Brain microvascular endothelial cell (primary cell): ENCODE data around the gene PKN3.

ENCODE experiments used
- DNase-seq: peaks from one replicate; pipeline ENCODE4 v3.0.0-alpha.2; 2020
- H3K27ac ChIP-seq: fragments of 250-450 bp; sonication (Bioruptor Pico); 2 replicates; pipeline ENCODE4 v1.5.1; 2020; ENCODE audit warnings: mild to moderate bottlenecking, moderate library complexity
- H3K27me3 ChIP-seq: fragments of 250-450 bp; sonication (Bioruptor Pico); replicated peaks from 2 replicates; pipeline ENCODE4 v1.5.1; 2020; ENCODE audit warnings: mild to moderate bottlenecking
- H3K36me3 ChIP-seq: fragments of 250-450 bp; sonication (Bioruptor Pico); replicated peaks from 2 replicates; pipeline ENCODE4 v1.5.1; 2020; ENCODE audit warnings: mild to moderate bottlenecking
- H3K4me3 ChIP-seq: 2 replicates; pipeline ENCODE4 v1.5.1; 2011; ENCODE audit warnings: low read depth, mild to moderate bottlenecking, control low read depth, low read length, moderate library complexity
- CTCF ChIP-seq: IDR thresholded peaks from 2 replicates; pipeline ENCODE4 v1.5.1; 2011; ENCODE audit warnings: low read depth, mild to moderate bottlenecking, moderate library complexity, low read length, control low read depth, inconsistent platforms; ENCODE audit errors: missing control alignments
- in situ Hi-C: cut with HindIII; loops from 2 replicates; pipeline ENCODE4 v1.10.0; 2017; ENCODE audit warnings: low sequenced_read_pairs, low pct_ligation_motif_present

The PKN3 gene

GRCh38 chr9:128684065-128684324 is 18.3 kb upstream of the PKN3 start:
- H3K27ac ChIP-seq = peak overlapping the region; percentile 53

GRCh38 chr9:128684325-128685199 is 17.7 kb upstream of the PKN3 start:
- H3K27me3 ChIP-seq = no peaks in the 10 kb centered on the region
- H3K4me3 ChIP-seq = peak overlapping the region; percentile 82
- in situ Hi-C loops = no loop called here
- no peak for TF ChIP-seq CTCF
- peak overlapping the region; percentile 53 for H3K27ac ChIP-seq
- H3K36me3 ChIP-seq = no peaks in the 10 kb centered on the region
- peak; percentile 56 for DNase-seq

More at GRCh38 chr9:128684065-128684324, 18.3 kb upstream of the PKN3 start:
- Histone ChIP-seq H3K36me3 (no peaks in the 10 kb centered on the region), H3K27me3 (no peaks in the 10 kb centered on the region), H3K4me3 (peak overlapping the region; percentile 82)
- no peak for DNase-seq
- no peak for TF ChIP-seq CTCF
- in situ Hi-C loops = no loop called here

GRCh38 chr9:128685636-128686489 is 16.4 kb upstream of the PKN3 start:
- Histone ChIP-seq H3K36me3 (peaks cover 3% of the 10 kb centered on the region), H3K4me3 (no peak overlapping the region), H3K27ac (no peak overlapping the region), H3K27me3 (no peaks in the 10 kb centered on the region)
- TF ChIP-seq CTCF = no peak
- no peak for DNase-seq
- in situ Hi-C loops = no loop called here

GRCh38 chr9:128687453-128687852 is 14.8 kb upstream of the PKN3 start:
- in situ Hi-C loops = no loop called here
- Histone ChIP-seq H3K27ac (no peak overlapping the region), H3K27me3 (no peaks in the 10 kb centered on the region), H3K36me3 (peaks cover 13% of the 10 kb centered on the region), H3K4me3 (no peak overlapping the region)
- no peak for TF ChIP-seq CTCF
- no peak for DNase-seq

GRCh38 chr9:128688501-128689292 is 13.6 kb upstream of the PKN3 start, which contains the start of gene SET:
TSS of gene SET (plus strand) at chr9:128689222. CDS start at chr9:128689583, 361 bp downstream.
- H3K36me3 ChIP-seq = peaks cover 25% of the 10 kb centered on the region
- in situ Hi-C loops = no loop called here
- H3K4me3 ChIP-seq = peak within 1 kb of the TSS; percentile 91
- no peak for TF ChIP-seq CTCF
- peak within 1 kb of the TSS; percentile 77 for H3K27ac ChIP-seq
- no peaks in the 10 kb centered on the region for H3K27me3 ChIP-seq
- DNase-seq = peak; percentile 75
